ENCODE results near the gene PEX16.
A peak's percentile ranks its signal among the peaks of the same experiment; 100 is the strongest.

Gene PEX16

GRCh38 chr11:45900916-45901617 lies 16.6 kb downstream of the PEX16 start:
- TF ChIP-seq, protein P1, sequence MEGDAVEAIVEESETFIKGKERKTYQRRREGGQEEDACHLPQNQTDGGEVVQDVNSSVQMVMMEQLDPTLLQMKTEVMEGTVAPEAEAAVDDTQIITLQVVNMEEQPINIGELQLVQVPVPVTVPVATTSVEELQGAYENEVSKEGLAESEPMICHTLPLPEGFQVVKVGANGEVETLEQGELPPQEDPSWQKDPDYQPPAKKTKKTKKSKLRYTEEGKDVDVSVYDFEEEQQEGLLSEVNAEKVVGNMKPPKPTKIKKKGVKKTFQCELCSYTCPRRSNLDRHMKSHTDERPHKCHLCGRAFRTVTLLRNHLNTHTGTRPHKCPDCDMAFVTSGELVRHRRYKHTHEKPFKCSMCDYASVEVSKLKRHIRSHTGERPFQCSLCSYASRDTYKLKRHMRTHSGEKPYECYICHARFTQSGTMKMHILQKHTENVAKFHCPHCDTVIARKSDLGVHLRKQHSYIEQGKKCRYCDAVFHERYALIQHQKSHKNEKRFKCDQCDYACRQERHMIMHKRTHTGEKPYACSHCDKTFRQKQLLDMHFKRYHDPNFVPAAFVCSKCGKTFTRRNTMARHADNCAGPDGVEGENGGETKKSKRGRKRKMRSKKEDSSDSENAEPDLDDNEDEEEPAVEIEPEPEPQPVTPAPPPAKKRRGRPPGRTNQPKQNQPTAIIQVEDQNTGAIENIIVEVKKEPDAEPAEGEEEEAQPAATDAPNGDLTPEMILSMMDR (conservative IDR thresholded peaks at IDR 0.05) = no peak
- H3K27ac ChIP-seq = peak overlapping the region; percentile 77; the same call in 1 of the 2 replicates

GRCh38 chr11:45900175-45900800 lies 17.4 kb downstream of the PEX16 start:
- H3K27ac ChIP-seq = peak overlapping the region; percentile 77

DNA sequence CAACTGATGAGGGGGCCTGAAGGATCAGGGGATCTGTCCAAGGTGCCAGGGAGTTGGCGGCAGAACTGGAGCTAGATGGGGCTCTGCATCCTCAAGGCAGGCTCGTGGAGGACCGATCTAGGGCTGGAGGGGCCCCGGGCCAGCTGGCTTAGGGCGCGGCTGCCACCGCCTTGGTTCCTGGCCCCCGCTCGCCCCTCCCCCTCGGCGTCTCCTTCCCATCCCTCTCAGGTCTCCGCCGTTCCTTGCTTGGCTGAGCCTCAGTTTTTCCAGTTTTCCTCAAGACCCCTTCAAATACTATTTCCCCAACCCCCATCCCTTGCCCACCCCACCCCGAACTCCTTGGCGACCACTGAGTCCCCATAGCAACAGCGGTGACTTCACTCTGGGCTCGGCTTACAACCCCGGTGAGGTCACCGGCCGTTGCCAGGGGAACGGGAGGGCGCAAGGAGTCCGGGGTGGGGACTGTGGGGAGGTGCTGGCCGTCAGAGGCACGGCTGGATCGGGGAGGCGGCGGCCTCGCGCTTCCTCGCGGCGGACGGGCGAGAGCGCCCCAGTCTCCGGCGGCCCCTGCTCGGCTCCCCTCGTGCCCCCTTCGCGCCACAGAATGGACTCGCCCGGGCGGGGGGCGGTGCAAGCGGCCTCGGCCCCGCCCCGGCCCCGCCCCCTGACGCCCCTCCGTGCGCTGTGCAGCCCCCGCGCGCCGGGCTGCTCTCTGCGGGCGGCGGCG lies 18.1 kb downstream of the PEX16 start:
- peak overlapping the region; percentile 77 for H3K27ac ChIP-seq
- TF ChIP-seq, protein P1 (conservative IDR thresholded peaks at IDR 0.05) = no peak

GRCh38 chr11:45899086-45899447 lies 18.6 kb downstream of the PEX16 start:
- peak overlapping the region; percentile 77 for H3K27ac ChIP-seq
- TF ChIP-seq, protein P1 (conservative IDR thresholded peaks at IDR 0.05) = no peak

DNA sequence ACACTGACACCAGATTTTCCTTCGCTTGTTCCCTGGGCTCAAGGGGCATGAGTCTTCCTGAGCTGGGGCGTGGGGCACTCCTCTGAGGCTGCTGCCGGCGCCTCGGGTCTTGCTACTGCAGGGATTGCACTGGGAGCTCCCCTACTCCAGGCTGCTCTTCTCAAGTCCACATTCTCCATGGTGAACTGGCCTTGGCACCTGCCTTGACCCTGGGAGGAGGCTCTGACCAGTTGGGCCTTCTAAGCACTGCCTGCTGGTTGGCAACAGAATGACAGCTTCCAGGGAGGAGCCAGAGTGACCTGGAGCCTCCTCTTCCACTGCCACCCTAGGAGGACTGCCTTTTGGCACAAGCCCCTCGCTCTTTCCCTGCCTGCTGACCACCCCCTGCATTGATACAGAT lies 20.1 kb downstream of the PEX16 start:
- no peak overlapping the region for H3K27ac ChIP-seq
- TF ChIP-seq, protein P1 (conservative IDR thresholded peaks at IDR 0.05) = no peak

GRCh38 chr11:45896422-45896984 lies 21.2 kb downstream of the PEX16 start:
- TF ChIP-seq, protein P1 (conservative IDR thresholded peaks at IDR 0.05) = no peak
- no peak overlapping the region for H3K27ac ChIP-seq

- H3K27ac ChIP-seq = no peak overlapping the region
- TF ChIP-seq, protein P1 (conservative IDR thresholded peaks at IDR 0.05) = no peak
These were observed 22.0 kb downstream of the PEX16 start for GRCh38 chr11:45895553-45896259.

Measured in VCaP (cell line).